Coronary artery (tissue), 2 donors: ENCODE results near the gene TMEM218.
"Not testable (repeated sequence)": the region's sequence is repeated elsewhere in the genome, so short reads cannot be mapped to it uniquely, and the experiment has no call there.

Experiments
- DNase-seq: peaks from one replicate; pipeline ENCODE4 v3.0.0-alpha.2; 2017; ENCODE audit warnings: low spot score
- H3K27ac ChIP-seq, 2 donors: fragments of 200-600 bp; sonication (generic); one replicate each; pipeline ENCODE4 v1.5.1; 2016 to 2019
- H3K4me3 ChIP-seq: fragments of 200-600 bp; sonication (generic); 2 replicates; pipeline ENCODE4 v1.5.1; 2016; ENCODE audit warnings: mild to moderate bottlenecking, moderate library complexity
- TF ChIP-seq, protein P1 (sequence below): fragments of 200-600 bp; sonication (generic); IDR thresholded peaks from one replicate; pipeline ENCODE4 v1.5.1; 2019; ENCODE audit warnings: antibody characterized with exemption

TMEM218 gene

GRCh38 chr11:125056931-125057692 lies 54.3 kb downstream of the TMEM218 start:
- Histone ChIP-seq H3K4me3 (no peak overlapping the region), H3K27ac (no peak overlapping the region)
- no peak for DNase-seq
- TF ChIP-seq, protein P1, sequence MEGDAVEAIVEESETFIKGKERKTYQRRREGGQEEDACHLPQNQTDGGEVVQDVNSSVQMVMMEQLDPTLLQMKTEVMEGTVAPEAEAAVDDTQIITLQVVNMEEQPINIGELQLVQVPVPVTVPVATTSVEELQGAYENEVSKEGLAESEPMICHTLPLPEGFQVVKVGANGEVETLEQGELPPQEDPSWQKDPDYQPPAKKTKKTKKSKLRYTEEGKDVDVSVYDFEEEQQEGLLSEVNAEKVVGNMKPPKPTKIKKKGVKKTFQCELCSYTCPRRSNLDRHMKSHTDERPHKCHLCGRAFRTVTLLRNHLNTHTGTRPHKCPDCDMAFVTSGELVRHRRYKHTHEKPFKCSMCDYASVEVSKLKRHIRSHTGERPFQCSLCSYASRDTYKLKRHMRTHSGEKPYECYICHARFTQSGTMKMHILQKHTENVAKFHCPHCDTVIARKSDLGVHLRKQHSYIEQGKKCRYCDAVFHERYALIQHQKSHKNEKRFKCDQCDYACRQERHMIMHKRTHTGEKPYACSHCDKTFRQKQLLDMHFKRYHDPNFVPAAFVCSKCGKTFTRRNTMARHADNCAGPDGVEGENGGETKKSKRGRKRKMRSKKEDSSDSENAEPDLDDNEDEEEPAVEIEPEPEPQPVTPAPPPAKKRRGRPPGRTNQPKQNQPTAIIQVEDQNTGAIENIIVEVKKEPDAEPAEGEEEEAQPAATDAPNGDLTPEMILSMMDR, result no peak

DNA sequence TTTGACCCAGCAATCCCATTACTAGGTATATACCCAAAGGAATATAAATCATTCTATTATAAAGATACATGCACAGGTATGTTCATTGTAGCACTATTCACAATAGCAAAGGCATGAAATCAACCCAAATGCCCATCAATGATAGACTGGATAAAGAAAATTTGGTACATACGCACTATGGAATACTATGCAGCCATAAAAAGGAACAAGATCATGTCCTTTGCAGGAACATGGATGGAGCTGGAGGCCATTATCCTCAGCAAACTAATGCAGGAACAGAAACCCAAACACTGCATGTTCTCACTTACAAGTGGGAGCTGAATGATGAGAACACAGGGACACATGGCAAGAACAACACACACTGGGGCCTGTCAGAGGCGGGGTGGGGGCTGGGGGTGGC lies 55.3 kb downstream of the TMEM218 start:
- H3K4me3 ChIP-seq, H3K27ac ChIP-seq, DNase-seq: not testable (repeated sequence)

DNA sequence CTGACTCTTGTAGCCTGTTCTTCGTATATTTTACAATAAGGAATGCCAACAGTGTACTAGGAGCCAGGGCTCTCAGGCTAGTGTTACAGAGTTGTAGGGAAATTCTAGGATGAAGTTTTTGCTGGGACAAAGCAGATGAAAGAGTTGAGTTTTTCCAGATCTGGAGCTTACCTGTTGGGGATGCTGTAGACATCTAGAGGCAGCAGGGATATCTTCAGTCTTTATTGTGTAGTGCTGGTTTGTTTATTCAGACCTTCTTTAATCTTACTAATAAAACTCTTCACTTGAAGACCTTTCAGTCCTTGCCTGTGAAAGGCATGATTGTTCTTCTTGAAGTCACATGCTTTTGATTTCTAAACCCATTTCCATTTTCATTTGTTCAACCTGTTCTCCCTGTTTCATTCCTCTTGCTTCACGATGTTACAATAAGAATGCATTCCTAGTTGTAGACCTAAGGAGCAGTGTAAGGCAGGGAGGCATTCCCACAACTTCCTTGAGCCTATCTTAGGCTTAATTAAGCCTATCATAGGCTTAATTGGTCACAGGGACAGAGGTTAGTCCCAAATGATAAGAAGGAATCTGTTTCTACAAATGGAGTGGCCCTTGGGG lies 56.2 kb downstream of the TMEM218 start:
- Histone ChIP-seq H3K27ac (no peak overlapping the region), H3K4me3 (no peak overlapping the region)
- TF ChIP-seq, protein P1, result no peak
- no peak for DNase-seq

- no peak overlapping the region for H3K4me3 ChIP-seq
- H3K27ac ChIP-seq, result no peak overlapping the region
- DNase-seq, result no peak
- TF ChIP-seq, protein P1, result no peak
Observed at GRCh38 chr11:125053167-125053566, 58.3 kb downstream of the TMEM218 start.

GRCh38 chr11:125052047-125052446 lies 59.4 kb downstream of the TMEM218 start:
- TF ChIP-seq, protein P1, result no peak
- no peak for DNase-seq
- H3K4me3 ChIP-seq, result no peak overlapping the region
- H3K27ac ChIP-seq, result no peak overlapping the region

DNA sequence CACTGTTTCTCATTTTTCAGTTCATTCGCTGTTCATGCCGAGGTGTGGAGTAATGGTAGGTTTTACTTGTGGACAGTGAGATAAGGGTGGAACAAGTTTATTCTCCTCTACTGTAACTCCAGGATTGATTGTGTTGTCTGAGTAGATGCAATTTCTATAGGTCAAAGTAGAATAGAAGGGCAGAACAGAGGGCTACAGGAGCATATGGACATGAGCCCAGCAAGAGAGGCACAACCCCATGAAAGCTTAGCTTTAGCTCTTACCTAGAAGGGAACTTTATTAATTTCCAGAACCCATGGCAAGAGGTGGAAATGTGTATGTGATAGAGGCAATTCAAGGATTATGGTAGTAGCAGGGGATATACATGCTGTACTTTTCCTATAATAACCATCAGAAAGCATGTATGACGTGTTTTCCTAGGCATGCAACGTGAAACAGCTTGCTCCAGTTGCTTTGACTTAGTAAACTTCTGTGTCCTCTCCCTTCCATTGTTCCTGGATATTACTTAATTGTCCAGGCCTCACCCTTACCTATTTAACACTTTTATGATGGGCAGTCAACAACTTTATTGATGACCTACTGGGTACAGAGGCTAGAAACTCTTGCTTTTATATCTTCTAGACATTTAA lies 62.1 kb downstream of the TMEM218 start:
- no peak for DNase-seq
- Histone ChIP-seq H3K27ac (no peak overlapping the region), H3K4me3 (no peak overlapping the region)
- TF ChIP-seq, protein P1, result no peak
